Stomach (tissue), 4 donors: ENCODE measurements around the gene C1QL1.

Source experiments
- CTCF ChIP-seq, 7 experiments: fragments of 450-650 bp in 4 of 7; fragments of 200-600 bp in 3 of 7; sonication (generic) in 3 of 7; IDR thresholded peaks; one replicate each; pipeline ENCODE4 v1.5.1; 2016 to 2019; ENCODE audit warnings: antibody characterized with exemption in 7 of 7, control low read depth in 2 of 7, mild to moderate bottlenecking in 1 of 7
- EP300 ChIP-seq: sonication (generic); formaldehyde crosslinking; IDR thresholded peaks from one replicate; pipeline ENCODE4 v1.6.1; 2017; ENCODE audit warnings: antibody characterized with exemption
- POLR2A ChIP-seq, 4 donors: fragments of 450-650 bp; IDR thresholded peaks; one replicate each; pipeline ENCODE4 v1.6.1; 2016; ENCODE audit warnings: antibody characterized with exemption in 4 of 4, control low read depth in 2 of 4, mild to moderate bottlenecking in 1 of 4, moderate library complexity in 1 of 4
- POLR2AphosphoS5 ChIP-seq, 3 donors: sonication (generic); formaldehyde crosslinking; IDR thresholded peaks; one replicate each; pipeline ENCODE4 v1.6.1; 2016; ENCODE audit warnings: antibody characterized with exemption in 3 of 3

DNA sequence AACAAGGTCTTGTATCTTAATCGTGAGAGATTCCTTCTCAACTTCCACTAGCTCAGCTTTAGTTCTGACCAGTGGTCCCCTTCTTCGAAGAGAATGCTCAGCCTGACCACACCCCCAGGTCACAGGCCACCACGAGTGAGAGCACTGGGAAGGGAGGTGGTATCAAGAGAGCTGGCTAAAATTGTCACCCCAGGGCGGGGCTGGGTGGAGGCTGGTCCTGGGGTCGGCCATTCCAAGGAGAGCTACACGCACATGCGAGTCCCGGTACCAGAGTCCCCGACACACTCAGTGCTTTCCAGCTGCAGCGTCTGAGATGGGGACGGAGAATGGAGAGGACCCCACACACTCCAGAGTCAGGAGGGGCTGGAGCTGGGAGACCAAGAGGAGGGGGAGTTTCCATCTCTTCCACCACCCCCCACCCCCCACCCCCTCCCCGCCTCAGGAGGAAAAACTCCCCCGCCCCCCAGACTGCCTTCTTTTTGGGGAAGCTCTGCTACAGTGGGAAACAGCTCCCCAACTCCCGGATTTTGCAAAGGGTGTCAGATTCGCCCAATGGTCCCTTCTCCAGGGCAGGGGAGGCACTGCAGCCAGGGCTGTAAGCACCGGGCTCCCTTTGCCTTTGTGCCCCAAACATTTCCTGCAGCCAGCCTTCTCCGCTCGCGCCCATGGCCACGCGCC lies 1.6 kb downstream of the C1QL1 start:
- TF ChIP-seq CTCF (IDR thresholded peaks at IDR 0.05), result no peak
- TF ChIP-seq POLR2AphosphoS5 (IDR thresholded peaks at IDR 0.05), result no peak
- TF ChIP-seq EP300, result no peak
- no peak for TF ChIP-seq POLR2A (IDR thresholded peaks at IDR 0.05)
